ENCODE data around the gene PECR.

Gene PECR

GRCh38 chr2:216018709-216019108, 62.9 kb downstream of the PECR start:
- TF ChIP-seq ZNF473 (tag by site-specific recombination; IDR thresholded peaks at IDR 0.05) (no peak), ZNF830 (tag by site-specific recombination; IDR thresholded peaks at IDR 0.05; ENCODE audit: low read depth) (no peak), ZNF2 (tag by site-specific recombination; IDR thresholded peaks at IDR 0.05) (no peak), ZNF416 (tag by site-specific recombination; IDR thresholded peaks at IDR 0.05) (no peak), ZNF707 (tag by site-specific recombination; IDR thresholded peaks at IDR 0.05) (no peak), ZNF114 (tag by site-specific recombination; IDR thresholded peaks at IDR 0.05) (no peak), ZNF423 (tag by site-specific recombination; IDR thresholded peaks at IDR 0.05) (no peak), ZBTB10 (tag by site-specific recombination; IDR thresholded peaks at IDR 0.05) (no peak), ZNF335 (tag by site-specific recombination; conservative IDR thresholded peaks at IDR 0.05) (no peak), HOXD13 (CRISPR knock-in tag; IDR thresholded peaks at IDR 0.05; ENCODE audit: borderline replicate concordance) (no peak), ZBTB7A (tag by site-specific recombination; IDR thresholded peaks at IDR 0.05; ENCODE audit: low read depth) (no peak), ZBTB26 (tag by site-specific recombination; optimal IDR thresholded peaks at IDR 0.05) (no peak), ZNF266 (tag by site-specific recombination; IDR thresholded peaks at IDR 0.05; ENCODE audit: low read depth) (no peak), ZNF23 (tag by site-specific recombination; IDR thresholded peaks at IDR 0.05; ENCODE audit: borderline replicate concordance) (no peak), ZNF571 (tag by site-specific recombination; IDR thresholded peaks at IDR 0.05) (no peak), ZNF677 (tag by site-specific recombination; IDR thresholded peaks at IDR 0.05) (no peak), ZNF558 (tag by site-specific recombination; IDR thresholded peaks at IDR 0.05) (no peak), MZF1 (tag by site-specific recombination; IDR thresholded peaks at IDR 0.05; ENCODE audit: borderline replicate concordance) (no peak), KLF10 (tag by site-specific recombination; IDR thresholded peaks at IDR 0.05) (no peak), YY1 (tag by site-specific recombination; IDR thresholded peaks at IDR 0.05) (no peak)
- CTCF ChIA-PET: interaction anchor here (3.3 kb wide), 1 partner anchor 15 kb away, joined by 17 read pairs; no protein-coding TSS in a partner anchor
- Histone ChIP-seq H3K27ac (ENCODE audit: extremely low read depth, low read depth, low read length) (no peak overlapping the region), H3K4me3 (ENCODE audit: low read depth, low read length) (no peak overlapping the region), H3K36me3 (ENCODE audit: control insufficient read depth in 2 of 2, insufficient read depth in 1 of 2, low read length in 2 of 2) (no peaks in the 10 kb centered on the region), H3K9me3 (ENCODE audit: control insufficient read depth, insufficient read depth, low read depth, low read length) (no peaks in the 10 kb centered on the region), H3K4me1 (ENCODE audit: control insufficient read depth, insufficient read depth, low read length) (no peaks in the 10 kb centered on the region; the same call in 1 of the 2 replicates)
- POLR2A ChIA-PET: no interaction called here

GRCh38 chr2:216017365-216017764, 64.2 kb downstream of the PECR start:
- ChIA-PET POLR2A (interaction anchor here (1.3 kb wide), 1 partner anchor 64 kb away, joined by 3 read pairs; the partner anchor contains the start of genes PECR and TMEM169), CTCF (interaction anchor here (0.7 to 3.3 kb wide), 3 partner anchors 16 to 106 kb away, joined by 3 to 17 read pairs (median 4); no protein-coding TSS in a partner anchor)
- peak; percentile 80 for TF ChIP-seq ZNF549 (tag by site-specific recombination; IDR thresholded peaks at IDR 0.05)
- TF ChIP-seq ZFP3 (tag by site-specific recombination; IDR thresholded peaks at IDR 0.05; ENCODE audit: low read depth): no peak
- no peaks in the 10 kb centered on the region; the same call in 1 of the 2 replicates for H3K4me1 ChIP-seq (ENCODE audit: control insufficient read depth, insufficient read depth, low read length)
- no peak overlapping the region for H3K4me3 ChIP-seq (ENCODE audit: low read depth, low read length)
- H3K27ac ChIP-seq (ENCODE audit: extremely low read depth, low read depth, low read length): no peak overlapping the region
- H3K9me3 ChIP-seq (ENCODE audit: control insufficient read depth, insufficient read depth, low read depth, low read length): no peaks in the 10 kb centered on the region
- no peaks in the 10 kb centered on the region for H3K36me3 ChIP-seq (ENCODE audit: control insufficient read depth in 2 of 2, insufficient read depth in 1 of 2, low read length in 2 of 2)
